ENCODE data around the gene ITM2C.

DNA sequence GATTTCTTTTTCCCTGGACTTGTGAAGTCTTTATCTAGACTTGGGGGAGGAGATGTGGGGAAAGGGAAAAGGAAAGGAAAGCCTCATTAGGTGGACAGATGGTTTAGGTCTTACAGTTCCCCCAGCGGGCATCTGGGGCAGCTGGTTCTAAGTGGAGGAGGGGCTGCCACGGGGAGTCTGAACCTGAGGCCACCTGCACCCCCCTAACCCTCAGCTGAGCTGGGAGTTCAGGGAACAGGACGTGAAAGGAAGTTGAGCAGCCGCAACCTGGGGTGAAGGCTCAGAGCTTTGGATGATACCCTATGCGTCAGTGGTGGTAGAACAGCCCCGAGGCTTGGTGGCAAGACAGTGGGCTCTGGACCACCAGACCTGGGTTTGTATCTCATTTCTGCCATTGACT, 26.8 kb downstream of the ITM2C start:
- TF ChIP-seq, protein P1, sequence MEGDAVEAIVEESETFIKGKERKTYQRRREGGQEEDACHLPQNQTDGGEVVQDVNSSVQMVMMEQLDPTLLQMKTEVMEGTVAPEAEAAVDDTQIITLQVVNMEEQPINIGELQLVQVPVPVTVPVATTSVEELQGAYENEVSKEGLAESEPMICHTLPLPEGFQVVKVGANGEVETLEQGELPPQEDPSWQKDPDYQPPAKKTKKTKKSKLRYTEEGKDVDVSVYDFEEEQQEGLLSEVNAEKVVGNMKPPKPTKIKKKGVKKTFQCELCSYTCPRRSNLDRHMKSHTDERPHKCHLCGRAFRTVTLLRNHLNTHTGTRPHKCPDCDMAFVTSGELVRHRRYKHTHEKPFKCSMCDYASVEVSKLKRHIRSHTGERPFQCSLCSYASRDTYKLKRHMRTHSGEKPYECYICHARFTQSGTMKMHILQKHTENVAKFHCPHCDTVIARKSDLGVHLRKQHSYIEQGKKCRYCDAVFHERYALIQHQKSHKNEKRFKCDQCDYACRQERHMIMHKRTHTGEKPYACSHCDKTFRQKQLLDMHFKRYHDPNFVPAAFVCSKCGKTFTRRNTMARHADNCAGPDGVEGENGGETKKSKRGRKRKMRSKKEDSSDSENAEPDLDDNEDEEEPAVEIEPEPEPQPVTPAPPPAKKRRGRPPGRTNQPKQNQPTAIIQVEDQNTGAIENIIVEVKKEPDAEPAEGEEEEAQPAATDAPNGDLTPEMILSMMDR (IDR thresholded peaks at IDR 0.05) = no peak
- TF ChIP-seq POLR2A (IDR thresholded peaks at IDR 0.05) (no peak), EP300 (IDR thresholded peaks at IDR 0.05) (no peak)

Measured in ovary (tissue), 3 donors.